Measurements from ENCODE around the gene DOCK1.

DOCK1 gene

GRCh38 chr10:127043301-127043700, 138.1 kb downstream of the DOCK1 start:
- DNase-seq, result no peak

DNA sequence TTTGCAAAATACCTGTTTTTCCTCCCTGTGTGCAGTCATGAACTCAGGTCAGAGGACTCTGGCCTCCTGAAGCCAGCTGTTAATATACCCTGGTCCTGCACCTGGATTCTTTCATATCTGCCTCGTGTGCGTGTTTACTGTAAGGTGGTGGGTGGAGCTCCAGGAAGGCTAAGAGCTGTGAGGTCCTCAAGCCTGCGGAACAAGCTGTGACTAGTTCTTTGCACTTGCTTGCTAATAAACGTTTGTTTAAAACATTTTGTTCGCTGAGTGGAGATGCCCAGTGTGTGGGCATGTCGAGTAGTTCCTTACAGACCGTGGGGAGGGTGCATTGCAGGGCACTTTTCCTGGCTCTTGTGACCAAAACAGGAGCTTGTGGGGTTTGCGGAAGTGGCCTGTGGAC, 139.0 kb downstream of the DOCK1 start:
- DNase-seq, result no peak

DNA sequence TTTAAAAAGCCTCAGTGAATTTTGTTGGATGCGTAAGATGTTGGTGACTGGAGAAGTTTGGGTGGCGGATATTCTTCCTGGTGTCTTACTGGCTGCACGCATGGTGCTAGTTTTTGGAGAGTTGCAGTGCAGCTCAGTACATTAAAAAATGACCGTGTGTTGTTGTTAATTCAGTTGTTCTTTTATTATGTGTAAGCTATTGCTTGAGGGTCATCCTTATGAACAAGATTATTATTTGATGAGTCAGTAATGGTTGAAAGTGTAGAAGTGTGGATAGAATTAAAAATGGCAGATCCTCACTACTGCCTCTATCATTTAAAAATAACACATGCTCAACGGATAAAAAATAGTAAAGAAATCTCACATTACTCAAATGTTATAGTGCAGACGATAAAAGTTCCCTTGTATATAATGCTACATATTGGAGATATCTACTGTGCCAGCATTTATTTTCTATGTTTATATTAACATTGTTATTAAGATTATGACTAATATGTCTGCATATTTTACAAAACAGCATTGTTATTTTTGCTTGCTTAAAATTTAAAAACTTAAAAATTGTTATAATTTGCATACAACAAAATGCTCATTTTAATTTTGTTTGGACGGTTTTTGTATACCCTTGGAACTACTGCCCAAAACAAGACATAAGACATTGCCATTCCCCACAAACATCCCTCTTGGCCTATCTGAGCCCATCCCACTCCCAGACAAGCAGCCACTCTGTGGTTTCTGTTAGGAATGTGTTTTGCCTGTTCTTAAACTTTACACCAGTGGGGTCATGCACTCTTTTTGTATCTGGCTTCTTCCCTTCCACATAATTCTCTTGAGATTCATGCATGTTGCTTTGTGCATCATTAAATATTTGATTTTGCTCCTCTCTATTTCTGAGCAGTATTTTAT, 142.0 kb downstream of the DOCK1 start:
- no peak for DNase-seq

DNA sequence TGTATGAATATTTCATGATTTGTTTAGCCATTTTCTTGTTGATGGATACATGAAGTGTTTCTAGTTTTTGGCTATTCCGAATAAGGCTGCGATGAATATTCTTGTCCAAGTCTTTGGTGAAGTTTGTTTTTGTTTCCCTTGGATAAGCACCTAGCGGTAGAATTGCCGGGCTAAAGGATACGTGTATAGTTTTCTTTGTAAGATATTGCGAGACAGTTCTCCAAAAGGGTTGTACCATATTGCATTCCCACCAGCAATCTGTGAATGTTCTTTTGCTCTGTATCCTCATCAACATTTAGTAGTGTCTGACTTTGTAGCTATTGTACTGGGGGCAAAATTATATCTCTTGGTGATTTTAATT, 142.6 kb downstream of the DOCK1 start:
- DNase-seq, result no peak

DNA sequence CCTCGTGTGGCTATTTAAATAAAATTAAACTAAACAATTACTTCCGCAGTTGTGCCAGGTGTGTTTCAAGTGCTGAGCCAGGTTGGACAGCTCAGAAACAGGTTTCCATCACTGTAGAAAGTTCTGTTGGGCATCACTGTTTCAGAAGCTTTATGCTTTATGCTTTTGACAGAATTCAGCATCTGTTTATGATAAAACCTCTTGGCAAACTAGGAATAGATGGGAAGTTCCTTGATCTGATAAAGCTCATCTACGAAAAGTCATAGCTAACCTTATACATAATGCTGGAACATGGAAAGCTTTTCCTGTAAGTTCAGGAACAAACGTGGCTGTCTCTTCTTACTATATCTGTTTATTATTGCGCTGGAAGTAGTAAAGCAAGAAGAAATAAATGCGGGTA, 143.4 kb downstream of the DOCK1 start:
- no peak for DNase-seq

- DNase-seq, result no peak
Measured at GRCh38 chr10:127052001-127052400, 146.8 kb downstream of the DOCK1 start.

- DNase-seq, result no peak
Measured at GRCh38 chr10:127055263-127055662, 150.0 kb downstream of the DOCK1 start.

GRCh38 chr10:127059314-127059713, 154.1 kb downstream of the DOCK1 start:
- DNase-seq, result no peak

DNA sequence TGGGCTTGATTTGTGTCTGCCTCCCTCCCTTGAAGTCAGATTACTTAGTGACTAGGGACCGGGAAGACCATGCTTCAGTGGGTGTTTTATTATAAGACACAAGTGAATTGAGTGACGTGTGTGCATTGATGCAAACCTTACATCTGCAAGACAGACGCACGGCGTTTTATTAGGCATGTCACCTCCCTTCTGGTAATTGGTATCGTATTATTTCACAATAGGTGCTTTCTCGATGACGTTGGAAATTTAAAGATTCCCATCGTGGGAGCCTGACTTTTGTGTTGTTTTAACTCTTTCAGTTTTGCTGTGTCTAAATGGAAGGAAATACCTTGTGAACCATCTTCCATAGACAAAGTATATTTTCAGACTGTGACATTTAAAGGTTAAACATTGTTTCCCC, 158.5 kb downstream of the DOCK1 start:
- no peak for DNase-seq

GRCh38 chr10:127064474-127064873, 159.2 kb downstream of the DOCK1 start:
- DNase-seq, result no peak

DNA sequence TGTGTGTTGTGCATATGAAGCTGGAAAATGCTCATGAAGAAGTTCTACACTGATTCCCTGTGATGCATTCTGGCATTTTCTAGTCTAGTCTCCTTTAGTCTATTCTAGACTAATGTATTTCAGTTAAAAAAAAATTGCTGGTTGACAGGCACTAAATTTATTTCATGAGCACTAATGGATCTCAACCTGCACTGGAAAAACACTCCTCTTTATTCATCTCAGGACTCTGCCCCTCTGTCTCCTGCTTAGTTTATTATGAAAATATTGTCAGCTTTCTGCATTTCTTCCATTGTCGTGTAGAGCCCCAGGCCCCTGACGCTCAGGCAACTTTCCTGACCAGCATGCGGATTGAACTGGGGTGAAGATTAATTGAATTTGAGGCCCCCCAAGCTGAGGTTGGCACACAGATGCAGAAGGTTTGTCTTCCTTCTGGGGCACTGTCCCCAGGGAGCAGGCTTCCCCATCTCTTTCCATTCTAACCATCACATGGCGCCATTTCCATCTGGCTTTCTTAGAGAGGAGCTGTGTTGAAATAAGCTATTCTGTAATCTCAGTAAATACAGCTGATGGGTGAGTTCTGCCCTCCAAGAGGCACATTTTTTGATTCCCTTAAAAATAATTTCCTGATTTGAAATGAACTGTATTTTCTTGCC, 162.4 kb downstream of the DOCK1 start:
- DNase-seq, result no peak

GRCh38 chr10:127068485-127068884, 163.3 kb downstream of the DOCK1 start:
- no peak for DNase-seq

GRCh38 chr10:127069436-127069835, 164.2 kb downstream of the DOCK1 start:
- DNase-seq, result no peak

DNA sequence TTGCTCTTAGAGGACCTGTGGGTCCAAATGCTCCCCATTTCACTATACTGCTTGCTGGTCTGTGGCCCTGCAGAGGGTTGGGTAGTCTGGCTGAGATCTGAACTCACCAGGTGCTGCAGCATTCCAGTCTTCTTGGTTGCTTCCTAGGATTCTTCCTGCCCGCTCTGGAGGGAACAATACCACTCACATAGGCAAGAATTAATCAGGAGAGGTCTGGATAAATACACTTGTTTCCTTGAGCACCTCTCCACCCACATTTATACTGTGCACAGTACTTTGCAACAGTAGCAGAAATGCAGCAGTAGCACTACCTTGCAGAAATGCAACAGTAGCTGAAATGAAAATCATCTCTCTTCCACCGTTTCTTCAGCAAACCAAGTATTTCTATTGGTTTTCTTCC, 165.9 kb downstream of the DOCK1 start:
- no peak for DNase-seq

- no peak for DNase-seq
Measured at GRCh38 chr10:127073666-127074065, 168.4 kb downstream of the DOCK1 start.

- DNase-seq, result no peak
Measured at GRCh38 chr10:127079392-127079791, 174.2 kb downstream of the DOCK1 start.

DNA sequence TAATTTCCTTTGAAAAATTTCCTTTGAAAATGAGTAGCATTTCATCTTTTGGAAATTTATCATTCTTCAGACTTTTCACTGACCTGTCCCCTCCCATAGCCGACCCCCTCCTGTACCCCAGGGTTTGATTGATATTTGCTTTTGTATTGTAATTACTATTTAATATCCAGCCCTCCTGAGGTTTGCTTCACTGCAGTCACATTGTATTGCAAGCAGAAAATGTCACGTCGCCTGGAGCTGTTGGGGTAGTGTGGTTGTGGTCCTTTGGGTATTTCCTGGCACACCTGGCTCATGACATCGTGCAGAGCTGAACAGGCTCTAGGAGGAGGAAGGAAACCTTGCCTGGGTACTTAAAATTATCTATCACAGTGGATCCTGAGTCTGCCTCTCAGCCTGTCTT, 175.1 kb downstream of the DOCK1 start:
- no peak for DNase-seq

- DNase-seq, result no peak
Measured at GRCh38 chr10:127081851-127082345, 176.7 kb downstream of the DOCK1 start.

GRCh38 chr10:127082651-127083050, 177.4 kb downstream of the DOCK1 start:
- DNase-seq, result no peak

DNA sequence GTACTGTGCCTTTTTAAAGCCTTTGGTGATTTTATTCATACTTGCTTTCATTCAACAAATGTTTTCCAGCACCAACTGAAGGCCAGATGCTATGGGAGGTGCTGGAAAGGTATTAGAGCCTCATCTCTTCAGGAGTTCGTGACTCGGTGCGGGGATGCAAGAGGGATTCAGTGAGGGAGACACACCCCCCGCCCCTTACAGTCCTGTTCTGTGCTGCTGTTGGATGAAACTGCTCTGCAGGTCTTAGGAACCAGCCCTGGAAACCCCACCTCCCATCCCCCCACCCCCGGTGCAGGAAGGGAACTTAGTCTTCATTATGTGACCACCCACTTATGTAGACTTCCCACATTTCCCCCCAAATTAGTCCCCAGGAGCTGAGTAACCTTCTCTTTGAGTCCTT, 180.7 kb downstream of the DOCK1 start:
- DNase-seq, result no peak

- no peak for DNase-seq
Measured at GRCh38 chr10:127088908-127089307, 183.7 kb downstream of the DOCK1 start.

- no peak for DNase-seq
Measured at GRCh38 chr10:127089446-127089845, 184.2 kb downstream of the DOCK1 start.

- DNase-seq, result no peak
Measured at GRCh38 chr10:127090138-127090537, 184.9 kb downstream of the DOCK1 start.

DNA sequence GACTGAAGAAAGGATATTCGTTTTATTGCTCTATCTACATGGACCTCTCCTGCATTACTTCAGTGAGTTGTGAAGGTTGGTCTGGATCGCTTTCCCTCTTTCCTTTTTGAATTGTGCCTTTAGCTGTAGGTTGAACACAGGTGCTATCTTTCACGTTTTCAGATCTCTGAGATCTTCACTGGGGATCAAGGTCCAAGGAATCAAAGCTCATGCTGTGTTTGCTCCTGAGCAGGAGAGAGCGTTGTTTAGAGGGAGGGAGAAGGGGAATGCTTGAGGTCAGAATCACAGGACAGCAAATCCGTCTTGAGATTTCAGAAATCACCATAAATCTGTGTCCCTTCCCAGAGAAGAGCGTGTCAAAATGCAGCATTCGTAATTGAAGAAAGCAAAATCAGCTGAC, 186.1 kb downstream of the DOCK1 start:
- DNase-seq, result no peak
